ENCODE measurements around the gene VIPR1.

DNA sequence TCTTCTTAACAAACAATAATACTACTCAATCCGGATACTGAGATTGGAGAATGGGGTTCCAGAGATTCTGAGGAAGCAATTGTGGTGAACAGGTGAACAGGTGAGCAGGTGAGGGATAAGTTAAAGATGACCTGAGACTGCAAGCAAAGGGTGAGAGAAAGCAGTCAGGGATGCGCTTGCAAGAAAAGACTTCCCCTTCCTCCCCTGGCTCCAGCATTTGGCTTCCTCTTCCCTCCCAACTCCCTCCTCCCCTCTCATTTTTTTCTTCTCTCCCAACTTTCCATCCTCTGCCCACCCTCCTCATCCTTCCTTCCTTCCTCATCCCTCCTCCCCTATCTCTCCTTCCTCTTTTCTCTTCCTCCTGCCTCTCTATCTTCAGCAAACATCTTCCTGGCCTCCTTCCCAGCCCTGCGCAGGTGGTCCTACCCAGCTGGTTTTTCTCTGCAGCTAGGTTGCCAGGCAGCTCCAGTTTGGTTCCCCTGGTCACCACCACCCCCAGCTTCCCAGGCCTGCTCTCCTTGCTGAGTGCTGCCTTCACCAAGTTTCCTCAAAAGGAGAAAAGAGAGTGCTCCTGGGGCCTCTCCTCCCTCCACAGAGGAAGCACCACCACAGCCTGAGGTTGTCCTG lies 10.4 kb upstream of the VIPR1 start:
- TF ChIP-seq, protein P1, sequence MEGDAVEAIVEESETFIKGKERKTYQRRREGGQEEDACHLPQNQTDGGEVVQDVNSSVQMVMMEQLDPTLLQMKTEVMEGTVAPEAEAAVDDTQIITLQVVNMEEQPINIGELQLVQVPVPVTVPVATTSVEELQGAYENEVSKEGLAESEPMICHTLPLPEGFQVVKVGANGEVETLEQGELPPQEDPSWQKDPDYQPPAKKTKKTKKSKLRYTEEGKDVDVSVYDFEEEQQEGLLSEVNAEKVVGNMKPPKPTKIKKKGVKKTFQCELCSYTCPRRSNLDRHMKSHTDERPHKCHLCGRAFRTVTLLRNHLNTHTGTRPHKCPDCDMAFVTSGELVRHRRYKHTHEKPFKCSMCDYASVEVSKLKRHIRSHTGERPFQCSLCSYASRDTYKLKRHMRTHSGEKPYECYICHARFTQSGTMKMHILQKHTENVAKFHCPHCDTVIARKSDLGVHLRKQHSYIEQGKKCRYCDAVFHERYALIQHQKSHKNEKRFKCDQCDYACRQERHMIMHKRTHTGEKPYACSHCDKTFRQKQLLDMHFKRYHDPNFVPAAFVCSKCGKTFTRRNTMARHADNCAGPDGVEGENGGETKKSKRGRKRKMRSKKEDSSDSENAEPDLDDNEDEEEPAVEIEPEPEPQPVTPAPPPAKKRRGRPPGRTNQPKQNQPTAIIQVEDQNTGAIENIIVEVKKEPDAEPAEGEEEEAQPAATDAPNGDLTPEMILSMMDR (IDR thresholded peaks at IDR 0.05): no peak
- TF ChIP-seq POLR2A (IDR thresholded peaks at IDR 0.05): no peak

Measured in heart left ventricle (tissue), 13 donors.